Ishikawa (cell line): ENCODE data around the gene KIRREL3.

ENCODE experiments used
- CEBPB ChIP-seq: IDR thresholded peaks from 2 replicates; pipeline ENCODE4 v1.6.1; 2012
- CREB1 ChIP-seq: IDR thresholded peaks from 2 replicates; pipeline ENCODE4 v1.6.1; 2012; ENCODE audit warnings: low read depth
- EGR1 ChIP-seq: IDR thresholded peaks from 2 replicates; pipeline ENCODE4 v1.6.1; 2012
- EP300 ChIP-seq: IDR thresholded peaks from 2 replicates; pipeline ENCODE4 v1.6.1; 2012; ENCODE audit warnings: borderline replicate concordance
- FOXM1 ChIP-seq: IDR thresholded peaks from 2 replicates; pipeline ENCODE4 v1.6.1; 2012; ENCODE audit warnings: low read depth, borderline replicate concordance
- NFIC ChIP-seq: IDR thresholded peaks from 2 replicates; pipeline ENCODE4 v1.6.1; 2012
- RAD21 ChIP-seq: IDR thresholded peaks from 2 replicates; pipeline ENCODE4 v1.6.1; 2012; ENCODE audit warnings: low read depth
- TAF1 ChIP-seq: IDR thresholded peaks from 2 replicates; pipeline ENCODE4 v1.6.1; 2012; ENCODE audit warnings: low read depth, mild to moderate bottlenecking
- TCF12 ChIP-seq: IDR thresholded peaks from 2 replicates; pipeline ENCODE4 v1.6.1; 2012; ENCODE audit warnings: low read depth
- TEAD4 ChIP-seq: IDR thresholded peaks from 2 replicates; pipeline ENCODE4 v1.6.1; 2012
- YY1 ChIP-seq: IDR thresholded peaks from 2 replicates; pipeline ENCODE4 v1.6.1; 2012; ENCODE audit warnings: low read depth
- ZBTB7A ChIP-seq: IDR thresholded peaks from 2 replicates; pipeline ENCODE4 v1.6.1; 2012; ENCODE audit warnings: low read depth
- TF ChIP-seq, protein P1 (sequence below): IDR thresholded peaks from 2 replicates; pipeline ENCODE4 v1.6.1; 2012
- TF ChIP-seq, protein P2 (sequence below): IDR thresholded peaks from 2 replicates; pipeline ENCODE4 v1.6.1; 2012; ENCODE audit warnings: low read depth, mild to moderate bottlenecking
- TF ChIP-seq, protein P3 (sequence below): IDR thresholded peaks from 2 replicates; pipeline ENCODE4 v1.6.1; 2012

KIRREL3 gene

DNA sequence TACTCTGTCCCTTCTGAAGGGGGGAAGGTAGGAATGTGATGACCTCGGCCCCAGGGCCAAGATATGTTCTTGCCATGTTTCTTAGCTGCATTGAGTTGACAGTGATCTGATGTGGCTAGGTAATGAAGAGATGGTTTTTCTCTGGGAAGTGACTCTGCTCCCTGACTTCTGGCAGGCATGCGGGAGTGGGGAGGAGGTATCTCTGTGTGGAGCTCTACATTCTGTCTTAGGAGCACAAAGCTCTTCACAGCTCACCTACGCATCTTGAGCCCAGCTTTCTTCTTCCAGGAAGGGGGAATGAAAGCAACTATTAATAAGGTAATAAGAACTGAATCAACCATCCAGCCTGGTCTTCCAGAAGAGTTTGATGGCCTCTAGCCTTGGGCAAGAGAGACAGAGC is 404.1 kb downstream of the KIRREL3 start:
- TF ChIP-seq TAF1 (no peak), YY1 (no peak), EGR1 (no peak), TEAD4 (no peak)
- TF ChIP-seq, protein P1, sequence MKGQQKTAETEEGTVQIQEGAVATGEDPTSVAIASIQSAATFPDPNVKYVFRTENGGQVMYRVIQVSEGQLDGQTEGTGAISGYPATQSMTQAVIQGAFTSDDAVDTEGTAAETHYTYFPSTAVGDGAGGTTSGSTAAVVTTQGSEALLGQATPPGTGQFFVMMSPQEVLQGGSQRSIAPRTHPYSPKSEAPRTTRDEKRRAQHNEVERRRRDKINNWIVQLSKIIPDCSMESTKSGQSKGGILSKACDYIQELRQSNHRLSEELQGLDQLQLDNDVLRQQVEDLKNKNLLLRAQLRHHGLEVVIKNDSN: no peak
- TF ChIP-seq, protein P2, sequence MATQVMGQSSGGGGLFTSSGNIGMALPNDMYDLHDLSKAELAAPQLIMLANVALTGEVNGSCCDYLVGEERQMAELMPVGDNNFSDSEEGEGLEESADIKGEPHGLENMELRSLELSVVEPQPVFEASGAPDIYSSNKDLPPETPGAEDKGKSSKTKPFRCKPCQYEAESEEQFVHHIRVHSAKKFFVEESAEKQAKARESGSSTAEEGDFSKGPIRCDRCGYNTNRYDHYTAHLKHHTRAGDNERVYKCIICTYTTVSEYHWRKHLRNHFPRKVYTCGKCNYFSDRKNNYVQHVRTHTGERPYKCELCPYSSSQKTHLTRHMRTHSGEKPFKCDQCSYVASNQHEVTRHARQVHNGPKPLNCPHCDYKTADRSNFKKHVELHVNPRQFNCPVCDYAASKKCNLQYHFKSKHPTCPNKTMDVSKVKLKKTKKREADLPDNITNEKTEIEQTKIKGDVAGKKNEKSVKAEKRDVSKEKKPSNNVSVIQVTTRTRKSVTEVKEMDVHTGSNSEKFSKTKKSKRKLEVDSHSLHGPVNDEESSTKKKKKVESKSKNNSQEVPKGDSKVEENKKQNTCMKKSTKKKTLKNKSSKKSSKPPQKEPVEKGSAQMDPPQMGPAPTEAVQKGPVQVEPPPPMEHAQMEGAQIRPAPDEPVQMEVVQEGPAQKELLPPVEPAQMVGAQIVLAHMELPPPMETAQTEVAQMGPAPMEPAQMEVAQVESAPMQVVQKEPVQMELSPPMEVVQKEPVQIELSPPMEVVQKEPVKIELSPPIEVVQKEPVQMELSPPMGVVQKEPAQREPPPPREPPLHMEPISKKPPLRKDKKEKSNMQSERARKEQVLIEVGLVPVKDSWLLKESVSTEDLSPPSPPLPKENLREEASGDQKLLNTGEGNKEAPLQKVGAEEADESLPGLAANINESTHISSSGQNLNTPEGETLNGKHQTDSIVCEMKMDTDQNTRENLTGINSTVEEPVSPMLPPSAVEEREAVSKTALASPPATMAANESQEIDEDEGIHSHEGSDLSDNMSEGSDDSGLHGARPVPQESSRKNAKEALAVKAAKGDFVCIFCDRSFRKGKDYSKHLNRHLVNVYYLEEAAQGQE: no peak

DNA sequence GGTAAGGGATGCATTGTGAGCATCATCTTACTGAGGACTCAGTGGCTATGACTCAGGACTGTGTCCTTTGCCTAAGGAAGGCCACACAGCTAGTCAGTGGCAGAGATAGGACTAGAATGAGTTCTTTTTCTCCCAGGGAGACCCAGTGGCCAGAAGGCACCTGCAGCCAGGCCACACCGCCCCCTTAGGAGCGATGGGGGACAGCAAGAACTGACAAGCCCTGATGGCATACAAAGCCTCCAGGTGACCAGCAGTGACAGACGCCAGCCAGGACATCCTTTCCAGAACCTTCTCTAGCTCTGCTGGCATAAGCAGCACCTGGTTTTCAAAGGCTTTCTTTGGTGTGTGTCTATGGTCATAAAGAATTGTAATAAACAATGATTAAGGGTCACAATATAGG is 405.0 kb downstream of the KIRREL3 start:
- TF ChIP-seq EP300: no peak
- TF ChIP-seq CEBPB: no peak
- TF ChIP-seq, protein P3, sequence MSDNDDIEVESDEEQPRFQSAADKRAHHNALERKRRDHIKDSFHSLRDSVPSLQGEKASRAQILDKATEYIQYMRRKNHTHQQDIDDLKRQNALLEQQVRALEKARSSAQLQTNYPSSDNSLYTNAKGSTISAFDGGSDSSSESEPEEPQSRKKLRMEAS: no peak
- TF ChIP-seq, protein P1: no peak
- TF ChIP-seq ZBTB7A: no peak
- TF ChIP-seq YY1: no peak

DNA sequence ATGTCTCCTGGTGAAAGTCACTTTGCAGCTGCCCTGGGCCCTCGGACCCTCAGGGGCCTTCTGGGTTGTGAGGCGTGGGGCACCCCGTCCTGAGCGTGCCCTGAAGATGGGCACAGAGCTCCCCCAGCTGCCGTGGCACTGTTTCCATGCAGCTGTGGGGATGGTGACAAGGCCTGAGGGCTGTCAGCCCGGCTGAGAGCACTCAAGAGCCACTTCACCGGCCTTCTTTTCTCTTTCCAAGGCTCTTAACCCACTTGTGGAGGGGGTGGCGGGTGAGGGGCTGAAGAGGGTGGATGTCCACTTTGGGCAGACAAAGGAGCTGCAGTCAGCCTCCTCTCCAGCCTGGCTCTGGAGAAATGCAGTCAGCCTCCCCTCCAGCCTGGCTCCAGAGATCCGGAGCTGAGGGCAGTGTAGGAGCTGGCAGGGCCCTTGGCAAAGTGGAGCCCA is 405.6 kb downstream of the KIRREL3 start:
- TF ChIP-seq, protein P2: no peak
- no peak for TF ChIP-seq TAF1

DNA sequence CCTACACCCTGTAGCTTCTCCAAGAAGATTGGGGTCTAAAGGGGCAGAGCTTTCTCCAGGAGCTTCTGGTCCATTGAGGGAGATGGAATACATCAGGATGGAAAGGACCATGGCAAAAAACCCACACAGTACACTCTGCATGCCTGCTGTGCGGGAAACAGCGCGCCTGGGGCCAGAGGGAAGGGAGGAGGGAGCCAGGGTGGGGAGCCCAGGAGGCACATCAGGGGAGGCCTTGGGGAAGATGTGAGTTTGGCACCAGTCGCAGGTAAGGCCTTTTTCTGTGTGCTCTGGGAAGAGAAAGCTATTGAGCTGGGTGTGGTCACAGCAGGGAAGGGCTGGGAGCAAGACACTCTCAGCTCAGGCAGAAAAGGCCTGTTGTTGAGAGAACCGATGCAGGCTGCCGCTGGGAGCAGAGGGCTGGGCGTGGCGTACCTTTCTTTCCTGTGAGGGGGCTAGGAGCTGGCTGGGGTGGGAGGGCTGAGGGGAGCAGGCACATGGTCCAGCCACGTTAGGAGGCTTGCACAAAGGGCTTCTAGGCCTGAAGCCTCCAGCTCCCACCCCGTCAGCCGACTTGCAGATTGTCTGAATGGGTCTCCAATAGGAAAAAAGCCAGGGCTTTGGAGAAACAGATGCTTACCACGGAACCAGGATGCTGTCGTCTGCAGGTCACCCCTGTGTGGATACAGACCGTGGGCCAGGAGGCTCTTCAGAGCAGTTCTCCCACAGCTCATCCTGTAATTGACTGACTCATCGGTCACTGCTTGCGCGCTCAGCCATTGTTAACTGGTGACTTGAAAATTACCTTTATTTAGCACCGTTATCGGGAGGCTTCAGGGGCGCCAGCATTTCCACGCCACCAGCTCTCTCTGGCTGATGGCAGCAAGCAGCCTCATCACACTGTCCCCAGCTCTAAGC is 407.8 kb downstream of the KIRREL3 start:
- TF ChIP-seq, protein P3: no peak
- TF ChIP-seq TAF1: no peak
- TF ChIP-seq, protein P1: no peak
- no peak for TF ChIP-seq RAD21
- no peak for TF ChIP-seq YY1
- TF ChIP-seq, protein P2: no peak
- TF ChIP-seq CEBPB: no peak
- no peak for TF ChIP-seq EGR1
- no peak for TF ChIP-seq ZBTB7A
- no peak for TF ChIP-seq TCF12
- no peak for TF ChIP-seq EP300
- TF ChIP-seq CREB1: no peak
- no peak for TF ChIP-seq FOXM1
- no peak for TF ChIP-seq NFIC
- no peak for TF ChIP-seq TEAD4
